Upper lobe of right lung (tissue), 1 donor: ENCODE results near the gene CPLANE1. TPM values are rescaled to one million over a fixed set of nuclear protein-coding genes. Genes with fewer than 3 reads are reported as not detected.

Experiments
- ATAC-seq: fragments of 200-7000 bp; cut with Tn5 transposase; one replicate; pipeline ENCODE4 v1.9.1; 2020; ENCODE audit warnings: mild to moderate bottlenecking, moderate library complexity
- DNase-seq: peaks from one replicate; pipeline ENCODE4 v3.0.0-alpha.2; 2020
- H3K27ac ChIP-seq: fragments of 200-600 bp; one replicate; pipeline ENCODE4 v1.8.0; 2022
- H3K27me3 ChIP-seq: fragments of 200-600 bp; one replicate; pipeline ENCODE4 v1.8.0; 2022; ENCODE audit warnings: mild to moderate bottlenecking
- H3K36me3 ChIP-seq: fragments of 200-600 bp; one replicate; pipeline ENCODE4 v1.8.0; 2022
- H3K4me1 ChIP-seq: fragments of 200-600 bp; one replicate; pipeline ENCODE4 v1.8.0; 2022
- H3K4me3 ChIP-seq: fragments of 200-600 bp; one replicate; pipeline ENCODE4 v1.8.0; 2022; ENCODE audit warnings: mild to moderate bottlenecking
- H3K9me3 ChIP-seq: fragments of 200-600 bp; one replicate; pipeline ENCODE4 v1.8.0; 2022
- CTCF ChIP-seq: fragments of 200-600 bp; IDR thresholded peaks from one replicate; pipeline ENCODE4 v1.8.0; 2022; ENCODE audit warnings: antibody characterized with exemption
- intact Hi-C: fragments of 100-400 bp; cut with DNase I; formaldehyde crosslinking; loops from one replicate; pipeline ENCODE4 v1.11.0; 2022
- total RNA-seq: library from RNA; stranded (reverse); fragmentation: NEBNext Ultra II Directional; extraction: Animal tissue kit (Norgen Biotek cat#: 25700); gene quantifications from one replicate; pipeline ENCODE4 v1.2.1, GENCODE V29; 2021
- donor health status: DM: no; HTN: yes; CAD: no; lungs with severe emphysema.

CPLANE1 gene
- total RNA-seq, 1 donor from 2014 or later = 18.7 TPM

GRCh38 chr5:37187465-37187977, 61.7 kb downstream of the CPLANE1 start:
- Histone ChIP-seq H3K9me3 (no peaks in the 10 kb centered on the region), H3K27ac (no peak overlapping the region), H3K27me3 (no peaks in the 10 kb centered on the region), H3K36me3 (peaks cover 70% of the 10 kb centered on the region), H3K4me1 (no peaks in the 10 kb centered on the region), H3K4me3 (no peak overlapping the region)
- no peak for TF ChIP-seq CTCF
- ATAC-seq = no peak
- DNase-seq = no peak
- intact Hi-C loops = no loop called here

- Histone ChIP-seq H3K9me3 (no peaks in the 10 kb centered on the region), H3K4me1 (no peaks in the 10 kb centered on the region), H3K36me3 (peaks cover 49% of the 10 kb centered on the region), H3K27me3 (no peaks in the 10 kb centered on the region), H3K4me3 (no peak overlapping the region), H3K27ac (no peak overlapping the region)
- ATAC-seq = no peak
- intact Hi-C loops = no loop called here
- no peak for DNase-seq
- TF ChIP-seq CTCF = no peak
Measured at GRCh38 chr5:37184748-37185364, 64.3 kb downstream of the CPLANE1 start.

- intact Hi-C loops = no loop called here
- Histone ChIP-seq H3K27ac (no peak overlapping the region), H3K36me3 (peaks cover 65% of the 10 kb centered on the region), H3K9me3 (no peaks in the 10 kb centered on the region), H3K27me3 (no peaks in the 10 kb centered on the region), H3K4me3 (no peak overlapping the region), H3K4me1 (no peaks in the 10 kb centered on the region)
- DNase-seq = no peak
- no peak for ATAC-seq
- no peak for TF ChIP-seq CTCF
Measured at GRCh38 chr5:37182667-37183066, 66.5 kb downstream of the CPLANE1 start.

- no peaks in the 10 kb centered on the region for H3K9me3 ChIP-seq
- TF ChIP-seq CTCF = no peak
- H3K4me1 ChIP-seq = no peaks in the 10 kb centered on the region
- H3K27ac ChIP-seq = no peak overlapping the region
- ATAC-seq (no peak), DNase-seq (no peak)
- H3K4me3 ChIP-seq = no peak overlapping the region
- H3K36me3 ChIP-seq = peaks cover 85% of the 10 kb centered on the region
- intact Hi-C loops = no loop called here
- H3K27me3 ChIP-seq = no peaks in the 10 kb centered on the region
Measured at GRCh38 chr5:37174928-37175327, 74.2 kb downstream of the CPLANE1 start.

GRCh38 chr5:37172957-37173356, 76.2 kb downstream of the CPLANE1 start:
- Histone ChIP-seq H3K36me3 (peaks cover 88% of the 10 kb centered on the region), H3K4me3 (no peak overlapping the region), H3K27me3 (no peaks in the 10 kb centered on the region), H3K9me3 (no peaks in the 10 kb centered on the region), H3K27ac (no peak overlapping the region), H3K4me1 (no peaks in the 10 kb centered on the region)
- intact Hi-C loops = no loop called here
- DNase-seq = no peak
- TF ChIP-seq CTCF = no peak
- no peak for ATAC-seq

- no peaks in the 10 kb centered on the region for H3K27me3 ChIP-seq
- ATAC-seq = no peak
- H3K27ac ChIP-seq = no peak overlapping the region
- intact Hi-C loops = no loop called here
- H3K4me3 ChIP-seq = no peak overlapping the region
- no peak for TF ChIP-seq CTCF
- no peak for DNase-seq
- no peaks in the 10 kb centered on the region for H3K4me1 ChIP-seq
- H3K9me3 ChIP-seq = no peaks in the 10 kb centered on the region
- peaks cover 81% of the 10 kb centered on the region for H3K36me3 ChIP-seq
Measured at GRCh38 chr5:37170856-37171255, 78.3 kb downstream of the CPLANE1 start.
